Measurements from ENCODE around the gene ANKRD36C.
"Not testable (repeated sequence)": the region's sequence is repeated elsewhere in the genome, so short reads cannot be mapped to it uniquely, and the experiment has no call there.

ANKRD36C gene

GRCh38 chr2:96006248-96006647 lies 14.6 kb upstream of the ANKRD36C start:
- DNase-seq (ENCODE audit: low spot score) = not testable (repeated sequence)

DNA sequence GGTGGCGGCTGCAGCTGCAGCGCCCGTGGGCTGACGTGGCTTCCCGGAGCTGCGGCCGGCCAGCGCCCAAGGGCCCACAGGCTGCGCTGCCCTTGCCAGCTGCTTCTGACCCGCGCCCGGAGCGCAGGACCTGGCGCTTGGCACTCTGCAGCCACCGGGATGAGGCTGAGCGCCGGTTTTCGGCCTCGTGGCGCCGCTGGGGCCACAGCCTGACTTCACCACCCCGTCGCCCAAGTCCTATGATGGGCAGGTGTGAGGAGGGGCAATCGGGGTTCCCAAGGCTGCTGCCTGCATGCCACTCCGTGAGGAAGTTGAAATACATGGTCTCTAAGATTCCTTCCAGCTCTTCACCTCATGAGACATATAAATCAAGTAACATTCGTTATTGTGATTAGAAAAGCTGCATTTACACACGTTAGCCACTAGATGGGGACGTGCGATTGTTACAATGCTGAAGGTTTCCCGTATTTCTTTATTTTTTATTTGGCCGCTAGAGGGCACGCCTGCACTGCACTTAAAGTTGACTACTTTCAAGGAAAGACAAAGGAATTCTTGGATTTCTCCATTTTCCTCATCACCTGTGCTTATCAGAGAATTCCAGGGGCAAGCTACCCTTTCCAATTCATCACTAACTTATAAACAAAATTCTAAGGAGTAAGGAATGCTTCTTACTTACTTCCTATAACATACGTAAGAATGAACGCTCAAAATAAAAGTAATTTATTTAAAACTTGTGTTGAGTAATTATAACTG lies 1.1 kb upstream of the ANKRD36C start:
- peak; percentile 74 for DNase-seq (ENCODE audit: low spot score)

DNA sequence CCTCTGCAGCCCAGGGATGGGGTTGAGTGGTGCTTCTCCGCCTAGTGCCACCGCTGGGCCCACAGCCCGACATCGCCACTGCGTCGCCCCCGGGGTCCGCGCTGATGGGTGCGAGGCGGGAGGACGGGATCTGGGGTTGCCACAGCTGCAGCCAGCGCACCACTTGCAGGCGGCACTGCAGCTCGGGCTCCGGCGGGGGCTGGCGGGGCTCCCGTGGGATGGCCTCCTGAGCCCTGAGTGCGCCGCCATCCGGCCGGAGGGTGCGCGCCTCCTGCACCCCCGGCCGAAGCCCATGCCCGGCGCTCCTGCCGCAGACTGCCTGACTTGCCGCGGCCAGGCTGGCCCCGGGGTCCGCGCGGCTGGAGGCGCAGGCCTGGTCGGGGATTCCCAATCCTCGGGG lies 478 bp upstream of the ANKRD36C start:
- not testable (repeated sequence) for DNase-seq (ENCODE audit: low spot score)

DNA sequence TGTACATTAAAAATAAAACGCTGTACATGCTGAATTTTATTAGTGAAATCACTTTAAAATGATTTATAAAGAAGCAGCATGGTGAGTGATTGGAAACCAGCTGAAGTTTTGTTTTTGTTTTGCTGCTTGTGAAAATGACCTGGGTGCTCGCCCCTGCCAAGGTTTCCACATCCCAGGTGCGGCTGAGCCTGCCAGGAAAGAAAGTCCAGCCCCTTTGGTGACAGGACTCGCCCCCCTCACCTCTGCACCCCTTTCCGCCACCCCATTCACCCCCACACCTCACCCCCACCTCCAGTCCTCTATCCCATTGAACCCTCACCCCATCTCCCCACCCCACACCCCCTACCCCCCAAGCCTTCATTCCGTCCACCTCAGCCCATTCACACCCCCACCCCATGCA lies 740 bp downstream of the ANKRD36C start:
- DNase-seq (ENCODE audit: low spot score) = not testable (repeated sequence)

DNA sequence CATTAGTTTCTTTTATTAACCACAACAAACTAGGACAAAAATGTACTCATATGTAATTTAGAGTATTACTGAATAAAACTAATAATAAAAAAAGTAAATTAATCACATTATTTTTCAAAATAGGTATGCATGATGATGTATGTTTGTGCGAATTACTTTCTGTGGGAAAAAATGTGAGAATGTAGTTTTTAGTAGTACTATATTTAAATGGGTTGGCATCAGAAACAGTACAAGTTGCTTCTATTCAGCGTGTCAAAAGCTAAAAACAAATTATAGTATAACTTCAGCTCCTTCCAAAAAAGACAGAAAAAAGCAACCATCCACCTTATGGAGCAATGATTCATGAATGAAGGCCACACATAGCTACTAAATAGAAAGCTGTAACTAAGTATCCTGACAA lies 40.0 kb downstream of the ANKRD36C start:
- DNase-seq (ENCODE audit: low spot score) = not testable (repeated sequence)

DNA sequence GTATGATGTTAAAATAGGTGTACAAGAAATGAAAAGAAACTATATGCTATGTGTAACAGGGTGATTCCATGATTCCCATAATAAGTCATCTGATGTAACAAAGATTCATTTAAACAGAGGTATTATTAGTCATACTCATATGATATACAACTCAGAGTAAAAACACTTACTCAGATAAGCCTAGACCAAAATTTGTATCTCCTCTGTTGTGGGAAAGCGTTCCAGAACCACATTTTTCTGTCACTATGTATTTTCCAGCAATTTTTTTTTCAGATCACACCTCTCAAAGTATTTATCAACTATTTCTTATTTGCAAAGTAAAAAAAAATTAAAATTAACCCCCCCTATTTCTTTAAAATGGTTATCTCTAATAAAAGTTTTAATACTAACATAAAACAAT lies 43.6 kb downstream of the ANKRD36C start:
- not testable (repeated sequence) for DNase-seq (ENCODE audit: low spot score)

DNA sequence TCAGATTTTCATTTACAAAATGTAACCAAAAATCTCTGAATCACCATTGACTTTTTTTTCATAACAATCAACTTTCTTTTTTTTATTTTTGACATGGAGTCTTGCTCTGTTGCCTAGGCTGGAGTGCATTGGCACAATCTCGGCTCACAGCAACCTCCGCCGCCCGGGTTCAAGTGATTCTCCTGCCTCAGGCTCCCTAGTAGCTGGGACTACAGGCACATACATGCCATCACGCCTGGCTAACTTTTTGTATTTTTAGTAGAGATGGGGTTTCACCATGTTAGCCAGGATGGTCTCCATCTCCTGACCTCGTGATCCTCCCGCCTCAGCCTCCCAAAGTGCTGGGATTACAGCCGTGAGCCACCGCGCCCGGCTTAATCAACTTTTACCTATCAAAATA lies 51.7 kb downstream of the ANKRD36C start:
- DNase-seq (ENCODE audit: low spot score) = not testable (repeated sequence)

- DNase-seq (ENCODE audit: low spot score) = not testable (repeated sequence)
These were observed 60.9 kb downstream of the ANKRD36C start for GRCh38 chr2:95930740-95931139.

- DNase-seq (ENCODE audit: low spot score) = not testable (repeated sequence)
These were observed 74.6 kb downstream of the ANKRD36C start for GRCh38 chr2:95917007-95917406.

GRCh38 chr2:95915131-95915530 lies 76.5 kb downstream of the ANKRD36C start:
- not testable (repeated sequence) for DNase-seq (ENCODE audit: low spot score)

- DNase-seq (ENCODE audit: low spot score) = not testable (repeated sequence)
These were observed 80.2 kb downstream of the ANKRD36C start for GRCh38 chr2:95911431-95911830.

DNA sequence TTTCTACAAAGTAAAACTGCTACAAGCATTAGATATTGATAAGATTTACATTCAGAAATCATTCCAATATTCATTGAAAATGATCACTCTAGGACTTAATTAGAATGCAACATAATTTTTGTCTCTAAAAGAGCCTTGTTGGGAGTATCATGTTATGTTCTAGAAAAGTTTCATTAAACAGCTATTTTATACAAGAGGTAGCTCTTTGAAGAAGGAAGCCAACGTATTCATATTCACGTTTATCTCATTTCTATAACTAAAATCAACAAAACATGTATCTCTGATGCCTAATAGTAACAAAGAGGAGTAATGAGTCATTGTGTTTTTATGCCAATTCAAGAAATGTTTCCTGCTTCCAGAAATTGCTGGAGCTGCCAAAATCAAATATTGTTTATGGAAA lies 97.2 kb downstream of the ANKRD36C start:
- DNase-seq (ENCODE audit: low spot score) = not testable (repeated sequence)

DNA sequence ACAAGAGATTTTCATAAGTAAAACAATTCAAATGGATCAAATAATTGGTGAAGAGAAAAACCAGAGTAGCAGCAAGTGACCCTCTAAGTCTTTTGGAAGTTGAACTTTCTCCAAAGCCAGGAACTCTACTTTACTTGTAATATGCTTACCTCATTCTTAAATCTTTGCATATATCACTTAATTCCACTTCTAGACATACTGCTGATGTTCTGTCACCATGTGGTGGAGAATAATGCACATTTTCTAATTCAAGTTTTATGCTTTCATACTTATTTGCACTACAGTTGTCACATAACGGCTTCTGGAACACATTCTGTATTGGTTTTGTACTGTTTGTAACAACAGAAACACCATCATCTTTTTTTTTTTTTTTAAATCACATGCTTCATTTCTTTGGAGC lies 123.7 kb downstream of the ANKRD36C start:
- not testable (repeated sequence) for DNase-seq (ENCODE audit: low spot score)

GRCh38 chr2:95867047-95867677 lies 124.5 kb downstream of the ANKRD36C start:
- DNase-seq (ENCODE audit: low spot score) = not testable (repeated sequence)

DNA sequence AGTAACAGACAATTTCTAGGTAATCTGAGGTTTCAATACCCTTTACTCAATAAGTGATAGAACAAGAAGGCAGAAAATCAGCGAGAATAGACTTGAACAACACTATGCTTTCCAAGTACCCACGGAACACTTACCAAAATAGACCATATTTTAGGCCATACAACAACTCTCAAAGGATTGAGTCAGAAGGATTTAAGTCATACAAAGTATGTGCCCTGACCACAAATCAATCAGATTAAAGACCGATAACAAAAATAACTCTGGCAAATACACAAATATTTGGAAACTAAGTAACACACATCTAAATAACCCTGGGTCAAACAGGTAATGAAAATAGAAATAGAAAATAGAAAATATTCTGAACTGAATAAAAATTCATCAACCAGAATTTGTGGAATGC lies 129.5 kb downstream of the ANKRD36C start:
- DNase-seq (ENCODE audit: low spot score) = not testable (repeated sequence)

- no peak for DNase-seq (ENCODE audit: low spot score)
These were observed 155.5 kb downstream of the ANKRD36C start for GRCh38 chr2:95836151-95836550.

DNA sequence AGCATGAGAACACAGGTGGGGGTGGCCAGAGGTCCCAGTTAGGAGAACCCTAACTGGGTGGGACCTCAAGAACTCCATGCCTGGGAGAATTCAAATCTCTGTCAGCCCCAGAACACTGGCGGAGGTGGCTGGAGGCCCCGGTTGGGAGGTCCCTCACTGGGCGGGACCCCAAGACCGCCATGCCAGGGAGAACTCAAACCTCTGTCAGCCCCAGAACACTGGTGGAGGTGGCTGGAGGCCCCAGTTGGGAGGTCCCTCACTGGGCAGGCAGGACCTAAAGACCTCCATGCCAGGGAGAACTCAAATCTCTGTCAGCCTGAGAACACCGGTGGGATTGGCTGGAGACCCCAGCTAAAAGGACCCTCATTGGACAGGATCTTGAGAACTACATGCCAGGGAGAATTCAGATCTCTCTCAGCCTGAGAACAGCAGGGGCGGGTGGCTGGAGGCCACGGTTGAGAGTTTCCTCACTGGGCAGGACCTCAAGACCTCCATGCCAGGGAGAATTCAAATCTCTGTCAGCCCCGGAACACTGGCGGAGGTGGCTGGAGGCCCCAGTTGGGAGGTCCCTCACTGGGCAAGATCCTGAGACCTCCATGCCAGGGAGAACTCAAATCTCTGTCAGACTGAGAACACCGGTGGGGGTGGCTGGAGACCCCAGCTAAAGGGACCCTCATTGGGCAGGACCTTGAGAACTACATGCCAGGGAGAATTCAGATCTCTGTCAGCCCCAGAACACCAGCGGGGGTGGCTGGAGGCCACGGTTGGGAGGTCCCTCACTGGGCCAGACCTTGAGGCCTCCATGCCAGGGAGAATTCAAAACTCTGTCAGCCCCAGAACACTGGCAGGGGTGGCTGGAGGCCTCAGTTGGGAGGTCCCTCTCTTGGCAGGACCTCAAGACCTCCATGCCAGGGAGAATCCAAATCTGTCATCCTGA lies 157.3 kb downstream of the ANKRD36C start:
- not testable (repeated sequence) for DNase-seq (ENCODE audit: low spot score)

DNA sequence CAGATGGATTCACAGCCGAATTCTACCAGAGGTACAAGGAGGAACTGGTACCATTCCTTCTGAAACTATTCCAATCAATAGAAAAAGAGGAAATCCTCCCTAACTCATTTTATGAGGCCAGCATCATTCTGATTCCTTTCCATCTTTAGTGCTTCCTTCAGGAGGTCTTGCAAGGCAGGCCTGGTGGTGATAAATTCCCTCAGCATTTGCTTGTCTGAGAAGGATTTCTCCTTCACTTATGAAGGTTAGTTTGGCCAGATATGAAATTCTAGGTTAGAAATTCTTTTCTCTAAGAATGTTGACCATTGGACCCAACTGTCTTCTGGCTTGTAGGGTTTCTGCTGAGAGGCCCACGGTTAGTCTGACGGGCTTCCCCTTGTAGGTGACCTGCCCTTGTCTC lies 167.4 kb downstream of the ANKRD36C start:
- DNase-seq (ENCODE audit: low spot score) = not testable (repeated sequence)

DNA sequence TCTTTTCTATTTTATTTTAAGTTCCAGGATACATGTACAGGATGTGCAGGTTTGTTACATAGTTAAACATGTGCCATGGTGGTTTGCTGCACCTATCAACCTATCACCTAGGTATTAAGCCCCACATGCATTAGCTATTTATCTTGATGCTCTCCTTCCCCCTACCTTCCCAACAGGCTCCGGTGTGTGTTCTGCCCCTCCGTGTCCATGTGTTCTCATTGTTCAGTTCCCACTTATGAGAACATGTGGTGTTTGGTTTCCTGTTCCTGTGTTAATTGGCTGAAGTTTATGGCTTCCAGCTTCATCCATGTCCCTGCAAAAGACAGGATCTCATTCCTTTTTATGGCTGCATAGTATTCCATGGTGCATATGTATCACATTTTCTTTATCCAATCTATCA lies 174.1 kb downstream of the ANKRD36C start:
- not testable (repeated sequence) for DNase-seq (ENCODE audit: low spot score)

DNA sequence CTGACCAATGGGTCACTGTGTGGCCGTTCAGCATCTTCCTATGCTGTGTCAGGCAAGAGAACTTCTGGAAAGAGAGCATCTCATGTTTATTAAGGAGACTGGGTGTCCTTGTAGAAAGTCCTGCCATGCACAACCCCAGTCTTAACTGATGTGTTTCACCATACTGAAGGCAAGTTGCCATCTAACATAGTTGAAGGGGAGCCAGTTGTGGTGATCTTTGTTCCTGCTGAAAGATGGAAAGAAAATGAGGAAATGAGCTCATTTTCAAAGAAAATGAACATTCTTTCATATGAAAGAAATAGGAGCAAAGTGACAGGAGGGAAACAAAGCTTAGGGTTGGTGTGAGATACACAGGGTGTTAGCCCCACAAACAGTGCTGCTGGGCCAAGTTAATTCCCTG lies 178.3 kb downstream of the ANKRD36C start:
- DNase-seq (ENCODE audit: low spot score) = not testable (repeated sequence)

GRCh38 chr2:95799892-95800291 lies 191.7 kb downstream of the ANKRD36C start:
- DNase-seq (ENCODE audit: low spot score) = no peak

DNA sequence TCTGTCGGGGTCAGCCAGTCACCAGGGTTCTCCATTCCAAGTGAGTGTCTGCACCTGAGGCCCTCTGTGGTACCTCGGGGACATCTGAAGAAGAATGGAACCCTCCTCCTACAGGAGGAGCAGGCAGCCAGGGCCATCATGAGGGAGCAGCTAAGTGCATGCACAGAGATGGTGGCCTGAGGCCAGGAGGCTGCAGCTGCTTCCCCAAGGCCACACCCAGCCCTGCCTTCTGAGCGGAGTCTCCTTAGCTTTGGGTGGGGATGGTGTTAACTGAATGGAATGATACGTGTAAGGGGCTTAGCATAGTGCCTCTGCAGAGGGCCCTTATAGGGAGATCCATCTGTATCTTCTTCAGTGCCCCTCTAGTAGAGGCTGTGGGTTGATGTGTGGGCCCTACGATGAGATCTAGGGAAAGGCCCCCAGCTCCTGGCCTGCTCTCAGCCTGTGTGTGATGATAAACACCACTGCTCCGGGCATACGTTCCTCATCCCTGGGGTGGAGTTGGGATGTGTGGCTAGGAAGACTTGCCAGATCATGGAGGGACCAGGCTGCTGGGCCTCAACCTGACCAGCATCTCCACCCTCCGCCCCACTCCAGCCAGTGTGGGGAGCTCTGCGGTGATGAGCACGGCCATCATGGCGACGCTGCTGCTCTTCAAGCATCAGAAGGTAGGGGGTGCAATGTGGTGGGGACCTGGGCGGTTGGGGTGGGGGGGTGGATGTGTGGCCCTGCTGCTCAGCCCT lies 192.3 kb downstream of the ANKRD36C start:
- not testable (repeated sequence) for DNase-seq (ENCODE audit: low spot score)
